GM19468 (cell line): Measurements from ENCODE around the gene C21orf58.

Source experiments
- ATAC-seq: cut with Tn5 transposase; IDR thresholded peaks from one replicate; pipeline ENCODE4 v1.9.1; 2021; ENCODE audit warnings: mild to moderate bottlenecking, moderate library complexity, moderate number of reproducible peaks; ENCODE audit not compliant: unreplicated experiment; ENCODE audit errors: extremely low read depth

Gene C21orf58

DNA sequence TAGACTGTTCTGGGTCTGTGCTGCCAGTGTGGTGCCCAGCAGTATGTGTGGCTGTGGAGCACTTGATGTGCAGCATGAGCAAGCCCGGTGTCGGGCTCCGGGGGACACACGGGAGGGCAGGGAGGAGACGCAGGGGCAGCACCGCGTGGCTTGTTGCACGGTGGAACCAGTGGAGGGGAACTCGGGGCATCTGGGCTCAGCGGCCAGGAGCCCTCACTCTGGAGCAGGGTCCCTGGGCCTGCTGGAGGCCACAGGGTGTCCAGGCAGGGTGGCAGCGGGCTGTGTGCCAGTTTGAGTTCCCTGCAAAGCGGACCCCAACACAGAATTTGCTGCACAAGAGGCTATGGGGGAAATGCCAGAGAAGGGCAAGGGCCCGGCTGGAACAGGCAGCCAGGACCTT is 30.8 kb upstream of the C21orf58 start:
- ATAC-seq: no peak

DNA sequence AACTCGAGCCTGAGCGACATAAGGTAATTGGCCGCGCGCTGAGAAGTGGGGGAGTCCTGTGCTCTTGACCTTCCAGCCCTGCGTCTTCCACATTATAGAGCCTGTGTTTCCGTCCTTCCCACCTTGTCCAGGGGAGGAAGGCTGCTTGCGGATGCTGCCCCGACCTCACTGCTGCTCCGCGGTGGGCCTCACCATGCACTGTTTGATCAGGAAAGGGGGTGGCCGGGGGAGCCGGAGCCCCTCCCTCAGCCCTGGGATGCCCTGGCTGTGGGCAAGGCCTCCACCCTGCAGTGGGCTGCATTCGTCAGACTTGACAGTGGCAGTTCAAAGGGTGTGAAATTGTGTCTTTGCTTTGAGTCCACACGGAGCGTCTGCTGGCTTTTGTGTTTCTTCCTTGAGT is 30.4 kb upstream of the C21orf58 start:
- ATAC-seq: no peak

DNA sequence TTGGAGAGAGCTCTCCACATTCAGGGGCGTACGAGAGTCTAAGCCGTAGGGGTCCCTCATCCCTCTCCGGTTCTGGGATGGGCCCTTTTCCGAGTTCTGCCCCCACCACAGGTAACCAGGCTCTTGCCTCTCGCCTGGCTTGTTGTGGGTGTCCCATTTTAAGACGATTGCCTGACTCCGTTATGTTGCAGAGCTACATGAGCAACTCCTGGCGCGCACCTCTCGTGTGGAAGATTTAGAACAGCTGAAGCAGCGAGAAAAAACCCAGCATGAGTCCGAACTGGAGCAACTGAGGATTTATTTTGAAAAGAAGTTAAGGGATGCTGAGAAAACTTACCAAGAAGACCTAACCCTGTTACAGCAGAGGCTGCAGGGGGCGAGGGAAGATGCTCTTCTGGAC is 29.2 kb upstream of the C21orf58 start:
- ATAC-seq: no peak

DNA sequence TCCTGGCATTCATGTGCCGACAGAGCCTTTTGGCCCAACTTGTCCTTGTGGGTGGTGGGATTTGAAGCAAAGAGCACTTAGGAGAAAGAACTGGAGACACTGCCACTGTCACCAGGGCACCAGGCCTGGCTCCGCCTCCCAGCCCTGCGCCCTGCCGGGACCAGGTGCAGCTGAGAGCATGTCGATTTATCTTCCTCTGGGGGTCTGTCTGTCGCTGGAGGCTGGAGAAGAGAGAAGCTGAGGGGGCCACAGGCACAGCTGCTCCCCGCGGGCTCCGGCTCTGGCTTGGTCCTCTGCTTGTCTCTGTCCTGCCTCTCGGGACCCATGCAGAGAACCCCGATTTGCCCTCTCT is 28.5 kb upstream of the C21orf58 start:
- no peak for ATAC-seq

DNA sequence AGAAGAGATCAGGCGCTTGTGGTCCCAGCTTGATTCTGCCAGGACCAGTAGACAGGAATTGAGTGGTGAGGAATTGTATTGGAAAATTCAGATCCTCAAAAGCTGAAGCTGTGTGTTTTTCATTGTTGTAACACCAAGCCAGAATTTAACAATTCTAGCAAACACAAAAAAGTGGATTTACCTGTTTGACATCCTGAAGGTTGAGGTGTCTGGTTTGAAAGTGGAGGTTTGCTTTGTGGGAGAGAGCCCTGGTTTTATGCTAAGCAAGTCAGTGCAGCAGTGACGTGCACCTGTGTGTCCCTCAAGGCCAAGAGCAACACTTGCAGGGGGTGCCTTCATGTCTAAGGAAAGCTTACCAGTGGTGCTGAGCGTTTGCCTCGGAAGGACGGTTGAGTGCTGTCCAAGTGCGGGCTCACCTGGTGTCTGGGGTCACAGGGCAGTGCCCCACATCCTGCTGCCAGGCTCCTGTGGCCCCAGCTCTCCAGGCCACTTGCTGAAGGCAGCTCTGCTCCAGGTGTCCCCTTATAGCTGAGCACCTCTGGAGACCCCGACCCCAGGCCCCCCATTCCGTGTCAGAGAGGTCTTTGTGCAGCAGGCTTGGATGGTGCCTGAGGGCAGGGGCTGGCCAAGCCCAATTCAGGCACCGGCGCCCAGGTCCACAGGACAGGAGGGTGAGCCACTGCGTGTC is 27.9 kb upstream of the C21orf58 start:
- no peak for ATAC-seq

DNA sequence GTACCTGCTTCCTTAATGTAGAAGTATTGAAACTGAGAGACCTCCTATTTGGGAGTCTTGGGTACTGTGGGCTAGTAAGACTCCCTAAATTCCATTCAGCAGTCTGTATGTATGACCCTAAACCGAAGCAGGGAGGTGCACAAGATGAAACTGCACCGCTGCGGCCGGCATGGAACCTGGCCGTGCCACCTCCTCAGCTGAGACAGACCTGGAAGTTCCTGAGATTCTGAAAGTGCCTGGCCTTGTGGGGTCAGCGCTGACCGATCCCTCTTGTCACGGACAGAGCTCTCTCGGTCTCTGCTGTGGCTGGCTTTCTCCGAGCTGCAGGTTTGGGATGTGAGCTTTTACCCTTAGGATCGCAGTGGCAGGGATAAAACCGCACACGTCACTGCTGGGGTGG is 27.3 kb upstream of the C21orf58 start:
- no peak for ATAC-seq

DNA sequence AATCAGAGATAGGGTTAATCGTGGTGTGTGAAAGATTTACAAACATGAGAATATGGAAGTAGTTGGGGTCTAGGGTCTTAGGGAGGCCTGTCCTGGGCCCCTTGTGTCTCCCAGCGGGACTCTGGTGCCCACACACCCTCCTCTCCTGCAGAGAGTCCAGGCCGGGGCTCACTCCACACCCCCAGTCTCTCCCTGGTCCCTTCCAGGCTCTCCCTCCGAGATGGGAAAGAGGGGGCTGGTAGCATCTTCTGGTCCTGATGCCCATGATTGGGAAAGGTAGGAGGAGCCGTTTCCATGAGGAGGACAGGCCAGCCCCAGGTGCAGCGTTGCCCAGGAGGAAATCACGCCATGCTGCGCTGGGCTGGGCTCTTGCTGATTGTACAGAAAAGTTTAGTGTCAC is 26.9 kb upstream of the C21orf58 start:
- ATAC-seq: no peak

DNA sequence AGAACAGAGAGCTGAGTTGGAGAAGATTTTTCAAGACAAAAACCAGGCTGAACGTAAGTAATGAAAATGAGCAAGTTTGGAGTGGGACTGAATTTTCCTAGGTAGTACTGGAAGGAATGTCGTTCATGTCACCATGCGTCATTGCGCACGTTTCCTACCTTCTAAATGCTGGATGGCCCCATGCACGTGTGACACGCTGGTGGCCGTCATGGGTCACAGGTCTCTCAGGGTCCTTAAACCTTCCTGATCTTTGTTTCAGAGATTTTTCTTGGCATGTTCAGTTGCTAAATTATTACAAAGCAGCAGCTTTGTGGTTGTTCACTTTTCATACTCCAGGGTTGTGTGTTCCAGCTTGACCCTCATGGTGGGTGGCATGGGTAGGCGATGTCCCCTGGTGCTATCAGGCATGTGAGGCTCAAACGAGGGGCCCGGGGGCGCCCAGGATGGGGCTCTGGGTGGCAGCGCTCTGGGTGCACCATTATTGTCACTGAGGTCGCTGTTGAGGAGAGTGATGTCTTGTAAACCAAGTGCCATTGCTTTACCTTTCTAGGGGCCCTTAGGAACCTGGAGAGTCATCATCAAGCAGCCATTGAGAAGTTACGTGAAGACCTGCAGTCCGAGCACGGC is 25.6 kb upstream of the C21orf58 start:
- no peak for ATAC-seq

DNA sequence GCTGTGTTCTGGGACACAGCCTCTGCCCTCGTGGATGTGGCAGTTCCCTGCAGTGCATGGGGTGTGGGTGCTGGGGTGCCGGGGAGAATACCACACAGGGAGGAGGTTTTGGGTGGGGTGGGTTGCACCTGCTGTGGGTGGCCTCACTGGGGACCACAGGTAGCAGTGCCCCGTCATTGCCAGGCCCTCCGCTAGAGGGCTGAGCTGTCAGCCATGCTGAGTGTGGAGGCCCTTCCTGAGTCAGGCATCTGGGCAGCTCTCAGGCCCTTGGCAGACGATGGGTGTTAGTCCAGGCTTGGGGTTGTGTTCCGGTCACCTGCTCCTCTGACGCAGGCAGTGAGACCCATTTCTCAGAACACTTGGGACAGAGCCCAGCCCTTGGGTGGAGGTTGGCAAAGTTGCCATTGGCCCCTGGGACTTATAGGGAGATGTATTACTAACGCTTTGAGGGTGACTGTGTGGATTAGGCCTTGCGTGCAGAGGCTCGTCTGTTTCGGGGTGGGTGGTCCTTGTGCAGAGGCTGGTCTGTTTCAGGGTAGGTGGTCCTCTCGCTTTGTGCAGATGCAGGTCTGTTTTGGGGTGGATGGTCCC is 24.2 kb upstream of the C21orf58 start:
- no peak for ATAC-seq

DNA sequence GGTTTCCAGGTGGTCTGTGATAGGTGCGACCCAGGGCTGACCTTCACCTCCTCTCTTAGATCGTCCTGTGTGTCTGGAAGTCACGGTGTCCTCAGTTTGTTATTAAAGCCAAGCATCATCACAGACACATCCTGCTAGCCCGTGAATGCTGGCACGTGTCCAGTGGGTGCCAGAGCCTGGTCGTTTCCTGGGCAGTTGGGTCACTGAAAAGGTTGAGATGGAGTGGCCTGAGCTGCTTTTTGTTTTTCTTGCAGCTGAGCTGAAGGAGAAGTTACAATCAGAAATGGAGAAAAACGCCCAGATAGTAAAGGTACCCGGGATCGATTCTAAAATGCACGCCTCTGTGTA is 23.5 kb upstream of the C21orf58 start:
- ATAC-seq: no peak

DNA sequence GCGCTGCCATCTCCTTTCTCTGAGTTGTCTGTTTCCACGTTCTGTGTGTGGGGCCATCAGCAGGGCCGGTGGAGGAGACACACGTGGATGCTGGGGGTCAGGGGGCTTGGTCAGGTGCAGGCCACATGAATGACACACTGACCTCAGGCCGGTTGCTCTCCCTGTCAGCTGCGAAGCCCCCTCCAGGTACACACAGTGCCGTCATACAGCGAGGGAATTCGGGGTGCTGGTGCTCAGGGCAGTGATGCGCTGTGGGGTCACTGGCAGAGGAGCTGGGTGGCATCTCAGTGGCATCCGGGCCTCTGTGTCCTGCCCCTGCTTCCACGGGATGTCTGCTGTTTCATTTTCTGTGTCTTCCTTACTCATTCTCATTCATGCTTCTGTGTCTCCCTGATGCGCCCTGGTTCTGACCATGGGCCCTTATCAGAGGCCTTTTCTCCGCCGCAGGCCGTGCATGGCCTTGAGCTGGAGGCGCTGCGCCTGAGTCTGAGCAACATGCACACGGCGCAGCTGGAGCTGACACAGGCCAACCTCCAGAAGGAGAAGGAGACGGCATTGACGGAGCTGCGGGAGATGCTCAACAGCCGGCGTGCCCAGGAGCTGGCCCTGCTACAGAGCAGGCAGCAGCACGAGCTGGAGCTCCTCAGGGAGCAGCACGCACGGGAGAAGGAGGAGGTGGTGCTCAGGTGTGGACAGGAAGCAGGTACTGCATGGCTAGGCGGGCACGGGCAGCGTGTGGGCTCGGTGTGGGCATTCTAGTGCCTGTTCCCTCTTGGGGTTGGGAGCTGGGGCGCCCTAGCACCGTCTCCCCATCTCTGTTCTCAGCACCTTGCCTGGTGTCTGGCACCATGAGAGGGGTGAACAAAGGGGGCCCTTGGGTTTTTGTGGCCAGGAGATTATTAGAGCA is 22.9 kb upstream of the C21orf58 start:
- ATAC-seq: no peak

DNA sequence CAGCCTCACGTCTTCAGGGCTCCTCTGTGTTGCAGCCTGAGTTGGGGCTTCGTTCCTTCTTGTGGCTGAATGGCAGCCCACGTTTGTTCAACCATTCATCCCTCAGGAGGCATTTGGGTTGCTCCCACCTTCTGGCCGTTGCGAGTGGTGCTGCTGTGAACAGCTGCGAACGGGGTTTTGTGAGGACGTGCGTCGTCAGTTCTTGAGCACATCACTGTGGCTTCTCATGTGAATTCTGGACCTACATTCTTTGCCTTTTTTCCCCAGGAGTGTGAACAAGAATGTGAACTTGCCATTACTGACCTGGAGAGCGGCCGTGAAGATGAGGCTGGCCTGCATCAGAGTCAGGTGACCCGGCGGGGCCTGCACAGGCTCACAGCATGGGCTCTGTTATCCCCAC is 22.2 kb upstream of the C21orf58 start:
- ATAC-seq: no peak

DNA sequence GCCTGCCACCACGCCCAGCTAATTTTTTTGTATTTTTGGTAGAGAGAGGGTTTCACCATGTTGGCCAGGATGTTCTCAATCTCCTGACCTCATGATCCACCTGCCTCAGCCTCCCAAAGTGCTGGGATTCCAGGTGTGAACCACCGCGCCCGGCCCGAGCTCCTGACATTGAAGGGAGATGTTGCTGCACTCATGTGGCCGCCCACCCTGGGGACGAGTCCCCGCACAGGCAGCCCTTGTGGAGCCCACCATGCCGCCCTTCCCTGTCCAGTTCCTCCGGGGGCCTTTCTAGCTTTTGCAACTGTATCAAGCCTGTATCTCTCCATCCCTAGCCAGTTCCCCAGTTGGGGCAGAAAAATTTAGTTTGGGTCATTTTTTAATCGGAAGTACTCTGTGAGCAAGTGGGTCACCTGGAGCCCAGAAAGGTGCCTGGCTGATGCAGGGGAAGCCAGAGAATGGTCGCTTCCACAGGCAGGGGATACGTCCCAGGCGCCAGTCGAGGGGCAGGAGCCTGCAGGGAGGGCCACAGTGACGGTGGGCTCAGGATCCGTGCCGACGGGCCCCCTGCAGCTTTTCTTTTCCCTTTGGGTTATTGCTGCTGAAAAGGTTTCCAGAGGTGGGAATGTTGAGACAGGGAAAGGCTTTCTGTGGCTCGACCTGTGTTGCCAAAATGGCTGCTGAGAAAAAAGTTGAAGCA is 20.7 kb upstream of the C21orf58 start:
- no peak for ATAC-seq

DNA sequence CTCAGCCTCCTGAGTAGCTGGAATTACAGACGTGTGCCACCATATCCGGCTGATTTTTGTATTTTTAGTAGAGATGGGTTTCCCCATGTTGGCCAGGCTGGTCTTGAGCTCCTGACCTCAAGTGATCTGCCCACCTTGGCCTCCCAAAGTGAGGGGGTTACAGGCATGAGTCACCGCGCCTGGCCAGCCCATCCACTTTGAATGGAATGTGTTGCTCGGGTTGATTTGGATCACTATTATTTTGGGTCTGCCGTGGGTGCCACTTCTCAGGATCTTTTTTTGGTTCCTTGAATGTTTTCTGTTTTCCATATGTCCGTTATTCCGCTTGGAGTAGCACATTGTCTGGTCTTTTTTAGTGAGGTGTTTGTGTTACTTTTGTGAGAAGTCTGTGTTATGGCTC is 17.3 kb upstream of the C21orf58 start:
- no peak for ATAC-seq

DNA sequence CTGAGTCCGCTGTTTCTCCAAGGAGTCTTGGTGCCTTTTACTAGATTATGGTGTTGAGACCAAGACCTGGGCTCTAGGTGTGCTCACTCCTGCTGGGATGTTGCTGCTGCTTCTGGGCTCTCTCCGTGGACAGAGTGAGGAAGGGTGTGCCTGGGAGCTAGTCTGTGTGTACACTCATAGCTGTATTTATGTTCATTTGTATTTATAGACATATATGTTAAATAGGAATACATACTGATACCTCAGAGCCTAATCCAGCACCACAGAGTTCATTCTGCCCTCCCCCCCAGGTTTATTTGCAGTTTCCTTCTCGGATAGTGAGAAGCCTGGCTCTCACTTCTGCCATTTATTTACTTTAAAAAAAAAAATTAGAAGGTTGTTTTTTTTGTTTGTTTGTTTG is 12.9 kb upstream of the C21orf58 start:
- ATAC-seq: no peak

DNA sequence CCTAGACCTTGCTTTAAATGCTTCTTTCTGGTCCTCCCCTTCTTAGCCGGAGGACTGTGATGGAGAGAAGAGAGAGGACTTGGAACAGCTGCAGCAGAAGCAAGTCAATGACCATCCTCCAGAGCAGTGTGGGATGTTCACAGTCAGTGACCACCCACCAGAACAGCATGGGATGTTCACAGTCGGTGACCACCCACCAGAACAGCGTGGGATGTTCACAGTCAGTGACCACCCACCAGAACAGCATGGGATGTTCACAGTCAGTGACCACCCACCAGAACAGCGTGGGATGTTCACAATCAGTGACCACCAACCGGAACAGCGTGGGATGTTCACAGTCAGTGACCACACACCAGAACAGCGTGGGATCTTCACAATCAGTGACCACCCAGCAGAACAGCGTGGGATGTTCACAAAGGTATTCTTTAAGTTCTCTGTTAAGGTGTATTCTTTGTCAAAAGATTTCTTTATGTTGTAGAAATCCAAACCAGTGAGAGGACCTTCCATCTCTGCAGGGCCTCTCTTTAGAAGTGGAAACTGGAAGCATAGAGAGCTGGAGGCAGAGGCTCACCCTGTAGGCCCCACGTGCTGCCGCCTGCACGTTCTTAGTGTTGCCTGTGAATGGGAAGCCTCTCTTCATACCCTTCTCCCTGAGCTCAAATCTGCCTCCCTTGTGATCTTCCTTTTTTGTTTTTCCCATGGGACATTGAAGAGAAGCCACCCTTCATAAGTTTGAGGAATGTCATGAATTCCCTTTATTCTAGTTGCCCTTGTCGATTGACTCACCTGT is 10.9 kb upstream of the C21orf58 start:
- no peak for ATAC-seq

DNA sequence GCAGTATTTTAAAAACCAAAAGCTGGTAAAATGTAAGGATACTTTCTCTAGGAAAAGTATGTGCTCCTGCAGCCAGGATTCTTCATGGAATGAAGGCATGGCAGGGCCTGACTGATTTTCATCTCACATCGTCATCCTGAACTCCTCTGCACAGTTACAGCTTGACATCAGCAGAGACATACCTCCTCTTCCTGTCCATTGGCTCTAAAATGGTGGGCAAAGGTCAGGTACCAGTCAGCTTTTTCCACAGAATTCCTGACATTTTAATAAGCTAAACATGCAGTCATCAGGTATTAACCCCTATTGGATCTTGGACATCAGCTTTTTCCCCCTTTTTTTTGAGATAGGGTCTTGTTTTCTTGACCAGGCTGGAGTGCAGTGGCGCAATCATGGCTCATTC is 6.1 kb upstream of the C21orf58 start:
- no peak for ATAC-seq

DNA sequence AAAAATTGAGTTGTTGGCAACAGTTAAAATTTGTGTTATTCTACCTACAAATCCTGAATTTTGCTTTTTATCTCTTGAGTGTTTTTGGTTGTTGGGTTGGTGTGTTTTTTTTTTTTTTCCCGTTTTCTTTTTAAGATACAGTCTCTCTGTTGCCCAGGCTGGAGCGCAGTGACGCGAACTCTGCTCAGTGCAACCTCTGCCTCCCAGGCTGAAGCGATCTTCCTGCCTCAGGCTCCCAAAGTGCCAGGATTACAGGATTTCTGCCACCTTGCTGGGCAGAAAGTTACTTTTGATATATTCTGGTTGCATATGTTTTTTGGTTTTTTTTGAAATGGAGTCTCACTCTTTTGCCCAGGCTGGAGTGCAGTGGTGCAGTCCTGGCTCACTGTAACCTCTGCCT is 4.5 kb upstream of the C21orf58 start:
- no peak for ATAC-seq

DNA sequence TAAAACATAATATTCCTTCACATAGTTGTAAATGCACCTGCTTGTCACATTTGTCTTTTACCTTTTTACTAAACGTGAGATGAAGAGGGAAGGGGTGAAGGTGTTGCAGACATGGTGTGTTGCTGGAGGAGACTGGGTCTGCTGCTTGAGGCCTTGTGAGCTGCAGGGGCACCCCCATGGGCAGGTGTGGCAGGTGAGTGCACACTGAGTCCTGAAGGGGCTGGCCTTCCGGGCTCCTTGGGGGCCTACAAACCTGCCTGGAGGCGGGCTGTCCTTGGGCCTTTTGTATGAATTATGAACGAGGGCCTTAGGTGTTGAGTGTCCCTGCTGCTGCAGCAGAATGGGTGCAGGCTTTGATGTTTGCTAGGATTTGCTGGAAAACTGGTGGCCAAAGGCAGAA is 4.0 kb upstream of the C21orf58 start:
- no peak for ATAC-seq
